SK-N-SH (cell line): ENCODE results near the gene NR2F1-AS1. TPM values are rescaled to one million over a fixed set of nuclear protein-coding genes. Genes with fewer than 3 reads are reported as not detected.
"Not testable (repeated sequence)": the region's sequence is repeated elsewhere in the genome, so short reads cannot be mapped to it uniquely, and the experiment has no call there.

Source experiments
- CTCF ChIA-PET: fragments of 300-600, 350-600 bp; formaldehyde crosslinking; extraction: SDS; loops from one replicate; lab custom pipeline; 2021; lab: Yijun Ruan, JAX
- POLR2A ChIA-PET: fragments of 350-600 bp; sonication (Branson Sonifier 250); formaldehyde crosslinking; extraction: SDS; loops from one replicate; lab custom pipeline; 2020; ENCODE audit warnings: antibody characterized with exemption, inconsistent platforms; lab: Yijun Ruan, JAX
- DNase-seq: peaks from one replicate; pipeline ENCODE4 v3.0.0; 2012
- H2AFZ ChIP-seq: fragments of 200-600 bp; sonication (generic); 2 replicates; pipeline ENCODE4 v1.8.1; 2016; ENCODE audit warnings: antibody characterized with exemption, mild to moderate bottlenecking, low read depth
- H3F3A ChIP-seq: fragments of 200-600 bp; sonication (generic); replicated peaks from 2 replicates; pipeline ENCODE3; 2016; ENCODE audit warnings: antibody characterized with exemption, mild to moderate bottlenecking; ENCODE audit not compliant: insufficient read depth
- H3K27ac ChIP-seq, 2 experiments: fragments of 200-500 bp in 1 of 2; fragments of 200-600 bp in 1 of 2; sonication (Bioruptor generic) in 1 of 2; sonication (generic), shearing (Covaris generic) in 1 of 2; 2 replicates each; pipeline versions ENCODE4 v1.5.1 to v1.6.1; 2014 to 2016; ENCODE audit warnings: low read depth in 2 of 2, inconsistent platforms in 1 of 2, low read length in 1 of 2, mild to moderate bottlenecking in 1 of 2, mixed read lengths in 1 of 2
- H3K27me3 ChIP-seq: fragments of 200-600 bp; sonication (generic), shearing (Covaris generic); 2 replicates; pipeline ENCODE4 v1.6.1; 2016; ENCODE audit warnings: mixed run types; ENCODE audit not compliant: insufficient read depth
- H3K36me3 ChIP-seq, 2 experiments: fragments of 200-500 bp in 1 of 2; fragments of 200-600 bp in 1 of 2; sonication (Bioruptor generic) in 1 of 2; sonication (generic) in 1 of 2; replicated peaks in 1 of 2; 2 replicates each; pipeline versions ENCODE3 to v1.5.1; 2014 to 2016; ENCODE audit warnings: low read length in 1 of 2, mild to moderate bottlenecking in 1 of 2; ENCODE audit not compliant: insufficient read depth in 2 of 2, control insufficient read depth in 1 of 2
- H3K4me1 ChIP-seq, 2 experiments: fragments of 200-500 bp in 1 of 2; fragments of 200-600 bp in 1 of 2; sonication (Bioruptor generic) in 1 of 2; sonication (generic), shearing (Covaris generic) in 1 of 2; 2 replicates each; pipeline versions ENCODE4 v1.5.1 to v1.6.1; 2014 to 2016; ENCODE audit warnings: low read depth in 1 of 2, low read length in 1 of 2, mixed run types in 1 of 2; ENCODE audit not compliant: insufficient read depth in 2 of 2, control insufficient read depth in 1 of 2
- H3K4me2 ChIP-seq: fragments of 200-600 bp; sonication (generic), shearing (Covaris generic); 2 replicates; pipeline ENCODE4 v1.6.1; 2017; ENCODE audit warnings: mixed run types
- H3K4me3 ChIP-seq, 2 experiments: fragments of 200-500 bp in 1 of 2; fragments of 200-600 bp in 1 of 2; sonication (Bioruptor generic) in 1 of 2; sonication (generic), shearing (Covaris generic) in 1 of 2; 2 replicates each; pipeline versions ENCODE4 v1.5.1 to v1.8.1; 2014 to 2016; ENCODE audit warnings: low read depth in 2 of 2, inconsistent platforms in 1 of 2, low read length in 1 of 2, mild to moderate bottlenecking in 1 of 2, mixed read lengths in 1 of 2, moderate library complexity in 1 of 2
- H3K79me2 ChIP-seq: fragments of 200-600 bp; sonication (generic); 2 replicates; pipeline ENCODE4 v1.8.1; 2017; ENCODE audit warnings: mild to moderate bottlenecking; ENCODE audit not compliant: insufficient read depth
- H3K9ac ChIP-seq: fragments of 200-600 bp; sonication (generic); 2 replicates; pipeline ENCODE4 v1.6.1; 2017; ENCODE audit warnings: mixed run types
- H3K9me2 ChIP-seq: fragments of 200-600 bp; sonication (generic); 2 replicates; pipeline ENCODE4 v1.6.1; 2017; ENCODE audit warnings: mixed run types
- H3K9me3 ChIP-seq: fragments of 200-600 bp; sonication (generic); 2 replicates; pipeline ENCODE4 v1.6.1; 2017; ENCODE audit warnings: mixed run types, mild to moderate bottlenecking, moderate library complexity
- H4K20me1 ChIP-seq: fragments of 200-600 bp; sonication (generic); 2 replicates; pipeline ENCODE4 v1.6.1; 2017; ENCODE audit warnings: mild to moderate bottlenecking, mixed run types; ENCODE audit not compliant: insufficient read depth
- CTCF ChIP-seq: fragments of 200-600 bp; sonication (generic); IDR thresholded peaks from 2 replicates; pipeline ENCODE4 v1.6.1; 2017; ENCODE audit warnings: antibody characterized with exemption, mild to moderate bottlenecking, moderate library complexity
- NRF1 ChIP-seq: IDR thresholded peaks from 2 replicates; pipeline ENCODE4 v1.6.1; 2012; ENCODE audit warnings: low read depth, mild to moderate bottlenecking, low read length
- PBX3 ChIP-seq: IDR thresholded peaks from 2 replicates; pipeline ENCODE4; 2012
- RFX5 ChIP-seq: IDR thresholded peaks from 2 replicates; pipeline ENCODE4 v1.6.1; 2012; ENCODE audit warnings: mild to moderate bottlenecking, improper control_type of control experiment, low read length
- YY1 ChIP-seq: IDR thresholded peaks from 2 replicates; pipeline ENCODE4 v1.4.0; 2012; ENCODE audit warnings: low read depth, mild to moderate bottlenecking
- WGBS: methylation state at CpG from one replicate; pipeline ENCODE4 v1.1.6; 2017; ENCODE audit warnings: low lambda C conversion rate; 5-methylcytosine and 5-hydroxymethylcytosine counted together
- polyA plus RNA-seq, 3 experiments: library from polyadenylated mRNA; depleted of rRNA; stranded (reverse); fragments of >200 nt; gene quantifications; 2 replicates each; pipeline ENCODE4 v1.2.3, GENCODE V29; 2012

The NR2F1-AS1 gene
- polyA plus RNA-seq, 1 of the 3 experiments (the other 2 are of a cell fraction): 7.4 TPM

GRCh38 chr5:93557021-93557604 is 23.9 kb downstream of the NR2F1-AS1 start:
- Histone ChIP-seq H3F3A (no peaks in the 10 kb centered on the region), H3K36me3 (peaks cover 5 to 44% of the 10 kb centered on the region in 2 experiments), H3K79me2 (no peaks in the 10 kb centered on the region), H3K27ac (no peak overlapping the region), H3K4me1 (no peaks in the 10 kb centered on the region), H3K9ac (no peak overlapping the region), H3K9me2 (no peaks in the 10 kb centered on the region), H3K4me2 (no peak overlapping the region), H3K4me3 (no peak overlapping the region), H3K27me3 (no peaks in the 10 kb centered on the region), H4K20me1 (no peaks in the 10 kb centered on the region), H2AFZ (no peak overlapping the region), H3K9me3 (no peaks in the 10 kb centered on the region)
- ChIA-PET CTCF (no interaction called here), POLR2A (no interaction called here)
- no peak for TF ChIP-seq NRF1
- no peak for TF ChIP-seq RFX5
- WGBS: 94% methylated on average over 2 of the region's 2 CpGs
- no peak for DNase-seq

- H3K4me2 ChIP-seq, H3K79me2 ChIP-seq, DNase-seq, H3K4me3 ChIP-seq, H3K4me1 ChIP-seq, H3K9ac ChIP-seq, POLR2A ChIA-PET, CTCF ChIA-PET, H3K9me2 ChIP-seq, H3F3A ChIP-seq, H3K27ac ChIP-seq, H2AFZ ChIP-seq, H3K27me3 ChIP-seq, H3K9me3 ChIP-seq, H4K20me1 ChIP-seq: not testable (repeated sequence)
- 93% methylated on average over 3 of the region's 3 CpGs for WGBS
- H3K36me3 ChIP-seq: peaks cover 8 to 59% of the 10 kb centered on the region in 2 experiments
Observed at GRCh38 chr5:93549594-93549993, 31.4 kb downstream of the NR2F1-AS1 start.

- no peak overlapping the region for H3K9ac ChIP-seq
- no peak for TF ChIP-seq CTCF
- TF ChIP-seq PBX3: no peak
- no peak for TF ChIP-seq YY1
- no peaks in the 10 kb centered on the region for H3F3A ChIP-seq
- H4K20me1 ChIP-seq: no peaks in the 10 kb centered on the region
- H3K27me3 ChIP-seq: no peaks in the 10 kb centered on the region
- H3K4me3 ChIP-seq: no peak overlapping the region
- WGBS: 95% methylated on average over 4 of the region's 4 CpGs
- no peaks in the 10 kb centered on the region for H3K79me2 ChIP-seq
- H3K4me2 ChIP-seq: no peak overlapping the region
- no peak for DNase-seq
- no peaks in the 10 kb centered on the region for H3K4me1 ChIP-seq
- ChIA-PET POLR2A (no interaction called here), CTCF (no interaction called here)
- H3K36me3 ChIP-seq: peaks cover 24 to 31% of the 10 kb centered on the region in 2 experiments
- no peak overlapping the region for H2AFZ ChIP-seq
- H3K9me2 ChIP-seq: no peaks in the 10 kb centered on the region
- H3K9me3 ChIP-seq: no peaks in the 10 kb centered on the region
- H3K27ac ChIP-seq: no peak overlapping the region
Observed at GRCh38 chr5:93545872-93546271, 35.1 kb downstream of the NR2F1-AS1 start.
